AG09309 (cell line): ENCODE measurements around the gene ATG13.
"Not testable (repeated sequence)": the region's sequence is repeated elsewhere in the genome, so short reads cannot be mapped to it uniquely, and the experiment has no call there.

Experiments
- DNase-seq: peaks from one replicate; pipeline ENCODE4 v3.0.0-alpha.2; 2010; ENCODE audit warnings: low read depth
- H3K4me3 ChIP-seq: 2 replicates; pipeline ENCODE4 v1.5.1; 2011; ENCODE audit warnings: mild to moderate bottlenecking, low read depth, low read length, moderate library complexity; ENCODE audit not compliant: control insufficient read depth
- TF ChIP-seq, protein P1 (sequence below): IDR thresholded peaks from 2 replicates; pipeline ENCODE4 v1.5.1; 2011; ENCODE audit warnings: mild to moderate bottlenecking, low read depth, low read length, inconsistent platforms; ENCODE audit not compliant: insufficient read depth, control insufficient read depth; ENCODE audit errors: missing control alignments

Gene ATG13

GRCh38 chr11:46617134-46617971, at the start of gene ATG13, which contains the start of gene HARBI1:
Gene ATG13 (plus strand): TSS chr11:46617553. CDS start chr11:46644292, 26,739 bp downstream.
Gene HARBI1 (minus strand): TSS chr11:46617227. CDS start chr11:46616237, 990 bp downstream.
- DNase-seq, result peak; percentile 39
- H3K4me3 ChIP-seq, result peak within 1 kb of the TSS; percentile 72
- TF ChIP-seq, protein P1, sequence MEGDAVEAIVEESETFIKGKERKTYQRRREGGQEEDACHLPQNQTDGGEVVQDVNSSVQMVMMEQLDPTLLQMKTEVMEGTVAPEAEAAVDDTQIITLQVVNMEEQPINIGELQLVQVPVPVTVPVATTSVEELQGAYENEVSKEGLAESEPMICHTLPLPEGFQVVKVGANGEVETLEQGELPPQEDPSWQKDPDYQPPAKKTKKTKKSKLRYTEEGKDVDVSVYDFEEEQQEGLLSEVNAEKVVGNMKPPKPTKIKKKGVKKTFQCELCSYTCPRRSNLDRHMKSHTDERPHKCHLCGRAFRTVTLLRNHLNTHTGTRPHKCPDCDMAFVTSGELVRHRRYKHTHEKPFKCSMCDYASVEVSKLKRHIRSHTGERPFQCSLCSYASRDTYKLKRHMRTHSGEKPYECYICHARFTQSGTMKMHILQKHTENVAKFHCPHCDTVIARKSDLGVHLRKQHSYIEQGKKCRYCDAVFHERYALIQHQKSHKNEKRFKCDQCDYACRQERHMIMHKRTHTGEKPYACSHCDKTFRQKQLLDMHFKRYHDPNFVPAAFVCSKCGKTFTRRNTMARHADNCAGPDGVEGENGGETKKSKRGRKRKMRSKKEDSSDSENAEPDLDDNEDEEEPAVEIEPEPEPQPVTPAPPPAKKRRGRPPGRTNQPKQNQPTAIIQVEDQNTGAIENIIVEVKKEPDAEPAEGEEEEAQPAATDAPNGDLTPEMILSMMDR, result peak; percentile 85

DNA sequence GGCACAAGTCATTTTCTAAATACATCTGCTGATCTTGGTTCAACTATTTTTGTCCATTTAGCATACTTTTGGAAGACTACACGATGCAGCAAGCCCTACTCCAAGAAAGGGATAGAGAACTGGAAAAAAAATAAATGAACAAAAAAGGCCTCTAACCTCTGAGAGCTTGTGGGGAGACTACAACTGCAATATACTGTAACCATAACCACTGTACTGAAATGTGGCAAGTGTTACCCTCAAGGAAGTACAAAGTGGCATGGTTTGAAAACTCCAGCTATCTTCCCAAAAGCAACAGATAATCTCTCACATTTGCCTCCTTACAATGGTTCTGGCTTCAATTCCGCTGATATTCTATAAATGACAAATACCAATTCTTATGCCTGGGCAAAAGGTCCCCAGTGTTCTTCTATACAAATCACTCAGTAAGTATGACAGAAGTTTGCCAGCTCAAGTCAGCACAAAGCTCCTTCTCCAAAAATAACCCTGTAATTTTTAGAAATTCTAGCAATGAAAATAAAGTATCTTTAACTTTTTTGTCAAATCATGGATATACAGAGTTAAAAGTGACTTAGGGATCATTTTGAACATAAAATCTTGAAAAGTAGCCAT, 46.5 kb upstream of the ATG13 start:
- TF ChIP-seq, protein P1, result no peak
- DNase-seq, result no peak
- no peak overlapping the region for H3K4me3 ChIP-seq

- TF ChIP-seq, protein P1, result no peak
- no peak for DNase-seq
- H3K4me3 ChIP-seq, result no peak overlapping the region
Observed at GRCh38 chr11:46574656-46575055, 42.7 kb upstream of the ATG13 start.

- no peak overlapping the region for H3K4me3 ChIP-seq
- TF ChIP-seq, protein P1, result no peak
- no peak for DNase-seq
Observed at GRCh38 chr11:46577058-46577457, 40.3 kb upstream of the ATG13 start.

- DNase-seq, result no peak
- H3K4me3 ChIP-seq, result no peak overlapping the region
- TF ChIP-seq, protein P1, result no peak
Observed at GRCh38 chr11:46582588-46582987, 34.8 kb upstream of the ATG13 start.

- not testable (repeated sequence) for DNase-seq
Observed at GRCh38 chr11:46583513-46583912, 33.8 kb upstream of the ATG13 start.

DNA sequence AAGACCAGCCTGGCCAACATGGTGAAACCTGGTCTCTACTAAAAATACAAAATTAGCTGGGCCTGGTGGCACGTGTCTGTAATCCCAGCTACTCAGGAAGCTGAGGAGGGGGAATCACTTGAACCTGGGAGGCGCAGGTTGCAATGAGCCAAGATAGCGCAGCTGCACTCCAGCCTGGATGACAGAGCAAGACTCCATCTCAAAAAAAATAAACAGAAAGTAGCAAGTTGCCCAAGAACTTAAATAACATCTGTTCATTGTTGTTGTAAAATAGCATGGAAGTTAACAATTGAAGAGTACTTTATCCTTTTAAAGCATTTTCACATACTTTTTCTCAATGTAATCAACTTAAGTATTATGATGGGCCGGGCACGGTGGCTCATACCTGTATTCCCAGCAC, 29.2 kb upstream of the ATG13 start:
- DNase-seq, result no peak
- no peak overlapping the region for H3K4me3 ChIP-seq
- TF ChIP-seq, protein P1, result no peak

More at GRCh38 chr11:46583513-46583912, 33.8 kb upstream of the ATG13 start:
- not testable (repeated sequence) for H3K4me3 ChIP-seq
